ENCODE data around the gene TSPAN15.

The TSPAN15 gene

DNA sequence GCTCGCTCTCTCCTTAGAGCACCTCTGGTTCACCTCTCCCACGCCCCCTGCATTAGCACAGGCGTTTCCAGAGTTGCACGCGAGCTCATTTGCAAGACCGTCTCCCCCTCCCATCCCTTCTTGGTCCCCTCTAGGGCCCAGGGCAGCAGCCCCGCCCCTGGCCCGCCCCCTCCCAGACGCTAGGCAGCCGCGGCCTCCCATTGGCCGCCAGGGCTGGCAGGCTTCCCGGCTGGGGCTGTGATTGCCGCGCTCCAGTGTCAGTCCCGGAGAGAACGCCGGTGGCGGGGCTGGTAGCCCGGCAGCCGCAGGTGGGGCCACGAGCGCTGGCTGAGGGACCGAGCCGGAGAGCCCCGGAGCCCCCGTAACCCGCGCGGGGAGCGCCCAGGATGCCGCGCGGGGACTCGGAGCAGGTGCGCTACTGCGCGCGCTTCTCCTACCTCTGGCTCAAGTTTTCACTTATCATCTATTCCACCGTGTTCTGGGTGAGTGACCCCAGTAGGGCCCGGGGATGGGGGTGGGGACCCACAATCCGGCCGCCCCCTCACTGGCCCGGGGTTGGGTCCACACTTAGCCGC lies at the start of gene TSPAN15:
TSPAN15 (plus strand) TSS at position 257 of the 575 bp plus-strand sequence; CDS start at position 387, 130 bp downstream.
- no peak for TF ChIP-seq L3MBTL2 (conservative IDR thresholded peaks at IDR 0.05)
- TF ChIP-seq ARNT (IDR thresholded peaks at IDR 0.05), result no peak
- TF ChIP-seq, protein P1, sequence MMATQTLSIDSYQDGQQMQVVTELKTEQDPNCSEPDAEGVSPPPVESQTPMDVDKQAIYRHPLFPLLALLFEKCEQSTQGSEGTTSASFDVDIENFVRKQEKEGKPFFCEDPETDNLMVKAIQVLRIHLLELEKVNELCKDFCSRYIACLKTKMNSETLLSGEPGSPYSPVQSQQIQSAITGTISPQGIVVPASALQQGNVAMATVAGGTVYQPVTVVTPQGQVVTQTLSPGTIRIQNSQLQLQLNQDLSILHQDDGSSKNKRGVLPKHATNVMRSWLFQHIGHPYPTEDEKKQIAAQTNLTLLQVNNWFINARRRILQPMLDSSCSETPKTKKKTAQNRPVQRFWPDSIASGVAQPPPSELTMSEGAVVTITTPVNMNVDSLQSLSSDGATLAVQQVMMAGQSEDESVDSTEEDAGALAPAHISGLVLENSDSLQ (IDR thresholded peaks at IDR 0.05), result peak; percentile 99
- POLR2A ChIA-PET, result interaction anchor here (0.8 to 1.4 kb wide), 6 partner anchors 9 to 51 kb away, joined by 3 to 5 read pairs (median 4); no protein-coding TSS in a partner anchor
- CTCF ChIA-PET, result interaction anchor here (0.8 to 2.7 kb wide), 5 partner anchors 19 to 56 kb away, joined by 3 to 11 read pairs (median 5); no protein-coding TSS in a partner anchor
- peak; percentile 94 for DNase-seq (ENCODE audit: extremely low spot score)

DNA sequence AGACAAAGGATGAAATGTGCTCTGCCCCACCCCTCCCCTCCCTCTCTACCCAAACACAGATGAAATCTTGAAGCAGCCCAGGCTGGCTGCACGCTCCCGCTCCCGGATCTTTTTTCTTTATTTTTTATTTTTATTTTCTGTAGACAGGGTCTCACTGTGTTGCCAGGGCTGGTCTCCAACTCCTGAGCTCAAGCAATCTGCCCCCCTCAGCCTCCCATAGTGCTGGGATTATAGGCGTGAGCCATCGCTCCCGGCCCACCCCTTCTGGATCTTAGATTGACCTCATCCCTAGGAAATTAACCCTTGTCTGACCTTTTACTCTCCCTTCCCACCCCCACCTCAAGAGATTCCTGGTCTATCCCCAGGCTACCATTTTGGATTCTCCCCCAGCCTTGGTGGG lies 48.9 kb upstream of the TSPAN15 start:
- CTCF ChIA-PET, result no interaction called here
- no peak for TF ChIP-seq ELF4 (IDR thresholded peaks at IDR 0.05)
- TF ChIP-seq BHLHE40 (IDR thresholded peaks at IDR 0.05; ENCODE audit: borderline replicate concordance), result no peak
- TF ChIP-seq FOXA1 (IDR thresholded peaks at IDR 0.05), result no peak
- TF ChIP-seq ZNF384 (IDR thresholded peaks at IDR 0.05), result no peak
- no peak for TF ChIP-seq FOXK2 (IDR thresholded peaks at IDR 0.05)
- no peak for TF ChIP-seq SP1 (IDR thresholded peaks at IDR 0.05)
- no peak for TF ChIP-seq LEF1 (IDR thresholded peaks at IDR 0.05; ENCODE audit: borderline replicate concordance)
- TF ChIP-seq CTBP1 (IDR thresholded peaks at IDR 0.05; ENCODE audit: borderline replicate concordance), result no peak
- TF ChIP-seq TARDBP (IDR thresholded peaks at IDR 0.05), result no peak
- TF ChIP-seq NFRKB (IDR thresholded peaks at IDR 0.05), result no peak
- no peak for TF ChIP-seq ARNT (IDR thresholded peaks at IDR 0.05)
- no peak for TF ChIP-seq SUZ12 (IDR thresholded peaks at IDR 0.05)
- DNase-seq (ENCODE audit: extremely low spot score), result no peak
- POLR2A ChIA-PET, result no interaction called here

DNA sequence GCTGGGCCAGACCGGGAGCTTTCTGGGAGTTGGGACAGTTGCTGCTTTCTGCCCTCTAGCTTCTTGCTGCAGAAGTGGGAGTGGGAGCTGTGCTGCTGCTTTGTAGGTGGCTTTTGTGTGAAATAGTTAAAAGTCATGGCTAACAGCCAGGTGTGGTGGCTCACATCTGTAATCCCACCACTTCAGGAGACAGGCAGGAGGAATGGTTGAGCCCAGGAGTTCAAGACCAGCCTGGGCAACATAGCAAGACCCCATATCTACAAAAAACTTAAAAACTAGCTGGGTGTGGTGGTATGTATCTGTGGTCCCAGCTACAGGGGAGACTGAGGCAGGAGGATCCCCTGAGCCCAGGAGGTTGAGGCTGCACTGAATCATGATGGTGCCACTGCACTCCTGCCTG lies 48.2 kb upstream of the TSPAN15 start:
- CTCF ChIA-PET, result no interaction called here
- POLR2A ChIA-PET, result no interaction called here
- DNase-seq (ENCODE audit: extremely low spot score), result no peak
- no peak for TF ChIP-seq FOXM1 (IDR thresholded peaks at IDR 0.05; ENCODE audit: borderline replicate concordance)
- no peak for TF ChIP-seq ELF4 (IDR thresholded peaks at IDR 0.05)
- no peak for TF ChIP-seq CTBP1 (IDR thresholded peaks at IDR 0.05; ENCODE audit: borderline replicate concordance)
- TF ChIP-seq, protein P1 (IDR thresholded peaks at IDR 0.05), result no peak
- TF ChIP-seq SUZ12 (IDR thresholded peaks at IDR 0.05), result no peak
- no peak for TF ChIP-seq HDGF (IDR thresholded peaks at IDR 0.05; ENCODE audit: borderline replicate concordance)
- no peak for TF ChIP-seq LEF1 (IDR thresholded peaks at IDR 0.05; ENCODE audit: borderline replicate concordance)
- TF ChIP-seq BHLHE40 (IDR thresholded peaks at IDR 0.05; ENCODE audit: borderline replicate concordance), result no peak
- TF ChIP-seq L3MBTL2 (conservative IDR thresholded peaks at IDR 0.05), result no peak
- no peak for TF ChIP-seq ARNT (IDR thresholded peaks at IDR 0.05)
- no peak for TF ChIP-seq NFRKB (IDR thresholded peaks at IDR 0.05)
- TF ChIP-seq FOXK2 (IDR thresholded peaks at IDR 0.05), result no peak
- no peak for TF ChIP-seq SP1 (IDR thresholded peaks at IDR 0.05)

DNA sequence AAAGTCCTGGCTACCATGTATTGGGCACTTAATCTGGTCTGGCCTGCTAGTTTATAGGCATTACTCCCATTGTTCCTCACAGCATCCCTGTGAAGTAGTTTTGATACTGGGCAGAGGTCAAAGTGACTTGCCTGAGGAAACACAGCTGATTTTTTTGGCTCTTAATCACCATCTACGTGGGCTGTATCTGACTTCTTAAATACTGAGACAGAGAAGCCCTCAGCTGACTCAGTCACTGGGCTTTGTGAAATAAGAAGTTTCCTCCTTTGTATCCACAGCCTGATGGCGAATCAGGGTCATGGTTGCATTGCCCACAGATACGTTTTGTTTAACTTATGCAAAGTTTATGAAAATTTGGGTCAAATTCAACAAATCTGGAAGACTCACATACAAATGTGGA lies 47.7 kb upstream of the TSPAN15 start:
- CTCF ChIA-PET, result no interaction called here
- POLR2A ChIA-PET, result no interaction called here
- no peak for DNase-seq (ENCODE audit: extremely low spot score)
- TF ChIP-seq CTBP1 (IDR thresholded peaks at IDR 0.05; ENCODE audit: borderline replicate concordance) (no peak), SP1 (IDR thresholded peaks at IDR 0.05) (no peak), SUZ12 (IDR thresholded peaks at IDR 0.05) (no peak), L3MBTL2 (conservative IDR thresholded peaks at IDR 0.05) (no peak), HDGF (IDR thresholded peaks at IDR 0.05; ENCODE audit: borderline replicate concordance) (no peak), ARNT (IDR thresholded peaks at IDR 0.05) (no peak), FOXA1 (IDR thresholded peaks at IDR 0.05) (no peak), ZNF384 (IDR thresholded peaks at IDR 0.05) (no peak), BHLHE40 (IDR thresholded peaks at IDR 0.05; ENCODE audit: borderline replicate concordance) (no peak), ELF4 (IDR thresholded peaks at IDR 0.05) (no peak), FOXK2 (IDR thresholded peaks at IDR 0.05) (no peak), FOXM1 (IDR thresholded peaks at IDR 0.05; ENCODE audit: borderline replicate concordance) (no peak), NFRKB (IDR thresholded peaks at IDR 0.05) (no peak), LEF1 (IDR thresholded peaks at IDR 0.05; ENCODE audit: borderline replicate concordance) (no peak), TARDBP (IDR thresholded peaks at IDR 0.05) (no peak)
- TF ChIP-seq, protein P1 (IDR thresholded peaks at IDR 0.05), result no peak

DNA sequence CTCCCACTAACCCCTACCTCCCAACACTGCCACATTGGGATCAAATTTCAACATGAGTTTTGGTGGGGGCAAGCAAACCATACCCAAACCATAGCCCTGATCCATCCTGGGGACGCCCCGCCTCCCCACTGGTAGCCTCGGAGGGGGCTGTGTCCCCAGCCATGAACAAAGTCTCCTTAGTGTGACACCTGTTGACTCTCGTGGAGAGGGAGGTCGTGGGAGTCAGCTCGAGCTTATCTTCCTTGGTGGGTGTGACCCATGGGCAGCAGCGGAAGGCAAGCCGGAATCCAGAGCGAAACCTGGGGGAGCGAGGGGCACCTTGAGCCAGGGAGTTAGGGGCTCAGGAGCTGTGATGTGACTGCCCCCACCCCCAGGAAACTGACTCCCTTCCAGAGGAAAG lies 46.5 kb upstream of the TSPAN15 start:
- no peak for DNase-seq (ENCODE audit: extremely low spot score)
- no peak for TF ChIP-seq LEF1 (IDR thresholded peaks at IDR 0.05; ENCODE audit: borderline replicate concordance)
- no peak for TF ChIP-seq TARDBP (IDR thresholded peaks at IDR 0.05)
- TF ChIP-seq SP1 (IDR thresholded peaks at IDR 0.05), result no peak
- no peak for TF ChIP-seq HDGF (IDR thresholded peaks at IDR 0.05; ENCODE audit: borderline replicate concordance)
- TF ChIP-seq ARNT (IDR thresholded peaks at IDR 0.05), result no peak
- TF ChIP-seq ELF4 (IDR thresholded peaks at IDR 0.05), result no peak
- TF ChIP-seq FOXA1 (IDR thresholded peaks at IDR 0.05), result no peak
- no peak for TF ChIP-seq ZNF384 (IDR thresholded peaks at IDR 0.05)
- TF ChIP-seq FOXM1 (IDR thresholded peaks at IDR 0.05; ENCODE audit: borderline replicate concordance), result no peak
- no peak for TF ChIP-seq SUZ12 (IDR thresholded peaks at IDR 0.05)
- no peak for TF ChIP-seq NFRKB (IDR thresholded peaks at IDR 0.05)
- no peak for TF ChIP-seq CTBP1 (IDR thresholded peaks at IDR 0.05; ENCODE audit: borderline replicate concordance)
- no peak for TF ChIP-seq L3MBTL2 (conservative IDR thresholded peaks at IDR 0.05)
- TF ChIP-seq BHLHE40 (IDR thresholded peaks at IDR 0.05; ENCODE audit: borderline replicate concordance), result no peak
- TF ChIP-seq FOXK2 (IDR thresholded peaks at IDR 0.05), result no peak
- TF ChIP-seq, protein P1 (IDR thresholded peaks at IDR 0.05), result no peak
- POLR2A ChIA-PET, result no interaction called here
- CTCF ChIA-PET, result interaction anchor here (0.6 kb wide), 1 partner anchor 102 kb away, joined by 3 read pairs; no protein-coding TSS in a partner anchor

All from HEK293T (cell line).